Loucy (cell line): Measurements from ENCODE around the gene ARMC9.

Experiments used
- H2AFZ ChIP-seq: fragments of 200-600 bp; sonication (generic); 2 replicates; pipeline ENCODE4 v1.6.0; 2016; ENCODE audit warnings: antibody characterized with exemption, mild to moderate bottlenecking, low read length, moderate library complexity
- H3F3A ChIP-seq: fragments of 200-600 bp; 2 replicates; pipeline ENCODE4 v1.6.0; 2016; ENCODE audit warnings: antibody characterized with exemption, low read depth, mild to moderate bottlenecking
- H3K27me3 ChIP-seq: fragments of 200-600 bp; sonication (generic); 2 replicates; pipeline ENCODE4 v1.6.1; 2014; ENCODE audit warnings: low read length, mild to moderate bottlenecking; ENCODE audit not compliant: insufficient read depth, poor library complexity, severe bottlenecking
- H3K36me3 ChIP-seq: fragments of 200-600 bp; sonication (generic); 2 replicates; pipeline ENCODE4 v1.6.1; 2016; ENCODE audit warnings: low read length; ENCODE audit not compliant: insufficient read depth
- H3K4me1 ChIP-seq: fragments of 200-600 bp; sonication (generic); 2 replicates; pipeline ENCODE4 v1.5.1; 2014; ENCODE audit warnings: low read length, mild to moderate bottlenecking; ENCODE audit not compliant: insufficient read depth, poor library complexity, severe bottlenecking
- H3K4me2 ChIP-seq: fragments of 200-600 bp; sonication (generic); 2 replicates; pipeline ENCODE4 v1.6.0; 2014; ENCODE audit warnings: antibody characterized with exemption, low read length, low read depth, mild to moderate bottlenecking; ENCODE audit not compliant: poor library complexity, severe bottlenecking
- H3K4me3 ChIP-seq: fragments of 200-600 bp; sonication (generic); 2 replicates; pipeline ENCODE4 v1.5.1; 2014; ENCODE audit warnings: low read length, mild to moderate bottlenecking, mixed read lengths; ENCODE audit not compliant: poor library complexity, severe bottlenecking
- H3K79me2 ChIP-seq: fragments of 200-600 bp; sonication (generic); 2 replicates; pipeline ENCODE4 v1.6.1; 2014; ENCODE audit warnings: low read length; ENCODE audit not compliant: insufficient read depth
- H3K9ac ChIP-seq: fragments of 200-600 bp; sonication (generic); 2 replicates; pipeline ENCODE4 v1.6.0; 2014; ENCODE audit warnings: mild to moderate bottlenecking, low read depth, low read length, moderate library complexity; ENCODE audit not compliant: poor library complexity, severe bottlenecking
- H3K9me2 ChIP-seq: fragments of 200-600 bp; sonication (generic); replicated peaks from 2 replicates; pipeline ENCODE4 v1.6.1; 2016; ENCODE audit warnings: low read depth, low read length, mixed read lengths
- H3K9me3 ChIP-seq: fragments of 200-600 bp; sonication (generic); 2 replicates; pipeline ENCODE4 v1.6.1; 2014; ENCODE audit warnings: mild to moderate bottlenecking, antibody characterized with exemption, low read length, low read depth; ENCODE audit not compliant: insufficient read depth
- H4K20me1 ChIP-seq: fragments of 200-600 bp; sonication (generic); 2 replicates; pipeline ENCODE4 v1.6.0; 2014; ENCODE audit warnings: antibody characterized with exemption, low read length, mild to moderate bottlenecking; ENCODE audit not compliant: insufficient read depth, poor library complexity, severe bottlenecking
- EZH2phosphoT487 ChIP-seq: fragments of 200-600 bp; IDR thresholded peaks from 2 replicates; pipeline ENCODE4 v1.6.1; 2018; ENCODE audit warnings: antibody characterized with exemption, mild to moderate bottlenecking, moderate library complexity, borderline replicate concordance
- TF ChIP-seq, protein P1 (sequence below): fragments of 200-600 bp; sonication (generic); conservative IDR thresholded peaks from 2 replicates; pipeline ENCODE4 v1.5.1; 2014; ENCODE audit warnings: mild to moderate bottlenecking, antibody characterized with exemption, low read length

The ARMC9 gene

DNA sequence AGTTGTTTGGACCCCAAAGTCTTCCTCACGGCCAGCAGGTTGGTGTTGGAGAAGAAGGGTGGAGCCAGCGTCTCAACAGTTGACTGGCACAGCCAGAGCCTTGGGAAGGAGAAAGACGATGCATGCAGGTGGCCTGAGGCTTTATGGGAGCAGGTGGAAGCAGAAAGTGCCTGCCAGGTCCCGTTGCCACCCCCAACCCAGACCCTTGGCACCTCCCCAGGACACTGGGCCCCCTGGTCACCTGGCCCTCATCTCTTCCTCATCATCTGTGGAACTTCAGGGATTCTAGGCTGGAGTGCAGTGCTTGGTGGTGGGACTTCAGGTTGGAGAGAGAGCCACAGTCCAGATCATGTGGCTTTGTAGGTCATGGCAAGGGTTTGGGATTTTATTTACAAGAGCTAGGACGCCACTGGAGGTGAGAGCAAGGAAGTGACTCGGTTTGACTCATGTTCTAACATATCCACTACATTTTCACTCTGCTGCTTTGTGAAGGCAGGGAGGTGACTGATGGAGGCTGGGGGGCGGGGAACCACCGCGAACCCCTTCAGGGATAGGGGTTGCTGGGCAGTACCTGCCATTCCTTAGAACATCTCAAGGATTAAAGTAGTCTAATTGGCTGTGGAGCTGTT lies 134.6 kb downstream of the ARMC9 start:
- Histone ChIP-seq H3K4me3 (no peak overlapping the region), H3K9ac (no peak overlapping the region), H3F3A (no peaks in the 10 kb centered on the region), H3K36me3 (no peaks in the 10 kb centered on the region), H3K79me2 (no peaks in the 10 kb centered on the region), H2AFZ (no peak overlapping the region), H3K4me1 (no peaks in the 10 kb centered on the region), H3K27me3 (no peaks in the 10 kb centered on the region), H3K9me2 (no peaks in the 10 kb centered on the region), H3K4me2 (no peak overlapping the region), H3K9me3 (no peaks in the 10 kb centered on the region), H4K20me1 (no peaks in the 10 kb centered on the region)
- TF ChIP-seq EZH2phosphoT487: no peak
- TF ChIP-seq, protein P1, sequence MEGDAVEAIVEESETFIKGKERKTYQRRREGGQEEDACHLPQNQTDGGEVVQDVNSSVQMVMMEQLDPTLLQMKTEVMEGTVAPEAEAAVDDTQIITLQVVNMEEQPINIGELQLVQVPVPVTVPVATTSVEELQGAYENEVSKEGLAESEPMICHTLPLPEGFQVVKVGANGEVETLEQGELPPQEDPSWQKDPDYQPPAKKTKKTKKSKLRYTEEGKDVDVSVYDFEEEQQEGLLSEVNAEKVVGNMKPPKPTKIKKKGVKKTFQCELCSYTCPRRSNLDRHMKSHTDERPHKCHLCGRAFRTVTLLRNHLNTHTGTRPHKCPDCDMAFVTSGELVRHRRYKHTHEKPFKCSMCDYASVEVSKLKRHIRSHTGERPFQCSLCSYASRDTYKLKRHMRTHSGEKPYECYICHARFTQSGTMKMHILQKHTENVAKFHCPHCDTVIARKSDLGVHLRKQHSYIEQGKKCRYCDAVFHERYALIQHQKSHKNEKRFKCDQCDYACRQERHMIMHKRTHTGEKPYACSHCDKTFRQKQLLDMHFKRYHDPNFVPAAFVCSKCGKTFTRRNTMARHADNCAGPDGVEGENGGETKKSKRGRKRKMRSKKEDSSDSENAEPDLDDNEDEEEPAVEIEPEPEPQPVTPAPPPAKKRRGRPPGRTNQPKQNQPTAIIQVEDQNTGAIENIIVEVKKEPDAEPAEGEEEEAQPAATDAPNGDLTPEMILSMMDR: no peak

DNA sequence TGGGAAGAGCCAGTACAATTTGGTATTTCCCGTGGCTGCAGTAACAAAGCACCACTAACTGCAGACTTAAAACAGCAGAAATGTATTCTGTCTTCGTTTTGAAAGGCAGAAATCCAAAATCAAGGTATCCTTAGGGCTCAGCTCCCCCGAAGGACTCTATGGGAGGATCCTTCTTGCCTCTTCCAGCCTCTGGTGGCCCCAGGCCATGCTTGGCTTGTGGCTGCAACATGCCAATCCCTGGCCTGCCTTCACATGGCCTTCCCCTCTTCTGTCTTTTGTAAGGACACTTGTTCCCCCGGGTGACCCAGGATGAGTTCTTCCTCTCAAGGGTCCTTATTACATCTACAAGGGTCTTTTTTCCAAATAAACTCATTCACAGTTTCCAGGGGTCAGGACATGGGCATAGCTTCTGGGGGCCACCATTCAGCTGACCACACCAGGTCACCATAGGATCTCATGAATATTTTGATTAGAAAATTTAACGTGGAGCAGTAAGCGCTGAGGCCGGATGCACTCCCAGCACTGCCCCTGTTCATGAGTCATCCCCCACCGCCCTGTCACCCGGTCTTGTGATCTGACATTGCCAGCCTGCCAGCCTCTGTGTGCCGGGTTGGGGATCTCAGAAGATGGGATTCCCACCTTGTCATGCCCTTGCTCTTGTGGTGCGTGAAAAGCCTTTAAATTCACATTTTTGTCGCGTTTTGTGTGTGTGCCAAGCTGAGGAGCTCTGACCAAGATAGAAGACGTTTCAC lies 135.9 kb downstream of the ARMC9 start:
- Histone ChIP-seq H2AFZ (no peak overlapping the region), H3K9me3 (no peaks in the 10 kb centered on the region), H4K20me1 (no peaks in the 10 kb centered on the region), H3F3A (no peaks in the 10 kb centered on the region), H3K27me3 (no peaks in the 10 kb centered on the region), H3K36me3 (no peaks in the 10 kb centered on the region), H3K79me2 (no peaks in the 10 kb centered on the region), H3K4me1 (no peaks in the 10 kb centered on the region), H3K4me3 (no peak overlapping the region), H3K4me2 (no peak overlapping the region), H3K9ac (no peak overlapping the region), H3K9me2 (no peaks in the 10 kb centered on the region)
- TF ChIP-seq, protein P1: no peak
- TF ChIP-seq EZH2phosphoT487: no peak

DNA sequence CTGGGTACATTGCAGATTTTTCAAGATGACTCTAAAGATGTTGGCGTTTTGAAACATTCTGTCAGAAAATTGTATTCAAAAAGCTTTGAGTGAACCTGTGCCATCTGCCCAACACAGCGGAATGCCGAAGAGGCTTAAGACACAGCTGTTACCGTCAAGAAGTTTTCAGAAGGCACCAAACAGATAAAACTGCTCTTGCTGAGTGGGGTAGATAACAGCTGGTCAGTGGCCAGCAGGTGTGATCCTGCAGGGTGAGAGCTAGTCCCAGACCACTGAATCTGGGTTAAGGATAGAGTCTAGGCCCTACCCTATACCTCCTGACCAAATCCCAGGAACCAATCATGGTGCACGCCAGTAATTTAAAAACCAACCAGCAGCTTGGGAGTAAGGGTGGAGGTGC lies 136.6 kb downstream of the ARMC9 start:
- Histone ChIP-seq H3K9me2 (no peaks in the 10 kb centered on the region), H3K27me3 (no peaks in the 10 kb centered on the region), H3K79me2 (no peaks in the 10 kb centered on the region), H3K9me3 (no peaks in the 10 kb centered on the region), H3F3A (no peaks in the 10 kb centered on the region), H2AFZ (no peak overlapping the region), H3K4me2 (no peak overlapping the region), H3K4me3 (no peak overlapping the region), H3K4me1 (no peaks in the 10 kb centered on the region), H3K9ac (no peak overlapping the region), H4K20me1 (no peaks in the 10 kb centered on the region), H3K36me3 (no peaks in the 10 kb centered on the region)
- no peak for TF ChIP-seq EZH2phosphoT487
- TF ChIP-seq, protein P1: no peak
